ENCODE results near the gene LRWD1. TPM values are rescaled to one million over a fixed set of nuclear protein-coding genes. Genes with fewer than 3 reads are reported as not detected.

The LRWD1 gene
- total and polyA plus RNA-seq, 12 donors, result 7.3 to 48.9 (median 24.4) TPM

DNA sequence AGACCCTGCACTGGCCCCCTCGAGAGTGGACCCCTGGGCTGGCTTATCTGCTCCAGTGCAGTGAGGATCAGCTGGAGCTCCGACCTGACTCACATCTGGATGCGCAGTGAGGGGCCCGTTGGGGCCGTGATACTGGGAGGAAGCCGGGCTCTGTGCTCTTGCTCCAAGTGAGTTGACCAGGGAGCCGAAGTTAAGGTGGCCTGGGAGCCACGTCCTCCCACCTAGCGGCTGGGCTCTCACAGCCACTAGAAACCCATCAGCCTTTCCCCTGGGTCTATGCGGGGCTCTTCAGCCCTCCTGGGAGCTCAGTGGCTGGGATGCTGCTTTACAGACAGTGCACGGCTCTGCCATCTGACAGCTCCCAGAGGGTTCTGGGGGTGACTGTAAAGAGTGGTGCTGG, 9.2 kb upstream of the LRWD1 start:
- Histone ChIP-seq H3K9me3 (replicated peaks in 1 of 3) (no peaks in the 10 kb centered on the region), H3K4me1 (replicated peaks in 1 of 2) (no peaks in the 10 kb centered on the region), H3K27ac (no peak overlapping the region), H3K4me3 (no peak overlapping the region), H3K36me3 (replicated peaks in 1 of 2) (peaks cover 0 to 39% of the 10 kb centered on the region in 2 donors), H3K27me3 (no peaks in the 10 kb centered on the region)
- intact Hi-C loops (cut with DNase I), result loop anchor here (10.0 kb wide), 2 partner anchors 161 to 171 kb away; partner anchors contain the start of gene SH2B2 (in 1 of the 2)
- WGBS, 4 donors, result 89 to 100% (median 92%) methylated on average over 1 to 11 of the region's 11 CpGs
- TF ChIP-seq CTCF (IDR thresholded peaks at IDR 0.05) (no peak), POLR2A (IDR thresholded peaks at IDR 0.05) (no peak)
- DNase-seq, result no peak

GRCh38 chr7:102456327-102456726, 8.5 kb upstream of the LRWD1 start:
- intact Hi-C loops (cut with DNase I), result loop anchor here (10.0 kb wide), 2 partner anchors 162 to 172 kb away; partner anchors contain the start of gene SH2B2 (in 1 of the 2)
- 84 to 92% (median 87%) methylated on average over 6 to 10 of the region's 10 CpGs for WGBS, 4 donors
- no peak overlapping the region for H3K27ac ChIP-seq
- DNase-seq, result no peak
- H3K27me3 ChIP-seq, result no peaks in the 10 kb centered on the region
- TF ChIP-seq CTCF (IDR thresholded peaks at IDR 0.05) (no peak), POLR2A (IDR thresholded peaks at IDR 0.05) (no peak)
- peaks cover 0 to 39% of the 10 kb centered on the region in 2 donors for H3K36me3 ChIP-seq (replicated peaks in 1 of 2)
- no peak overlapping the region for H3K4me3 ChIP-seq
- H3K9me3 ChIP-seq (replicated peaks in 1 of 3), result no peaks in the 10 kb centered on the region
- no peaks in the 10 kb centered on the region for H3K4me1 ChIP-seq (replicated peaks in 1 of 2)

- WGBS, 4 donors, result 92 to 95% (median 94%) methylated on average over 11 to 40 of the region's 40 CpGs
- Histone ChIP-seq H3K4me3 (no peak overlapping the region), H3K27me3 (no peaks in the 10 kb centered on the region), H3K27ac (no peak overlapping the region), H3K9me3 (replicated peaks in 1 of 3) (no peaks in the 10 kb centered on the region), H3K4me1 (replicated peaks in 1 of 2) (no peaks in the 10 kb centered on the region), H3K36me3 (replicated peaks in 1 of 2) (peaks cover 0 to 39% of the 10 kb centered on the region in 2 donors)
- TF ChIP-seq CTCF (IDR thresholded peaks at IDR 0.05) (no peak), POLR2A (IDR thresholded peaks at IDR 0.05) (no peak)
- DNase-seq, result no peak
- intact Hi-C loops (cut with DNase I), result loop anchor here (10.0 kb wide), 2 partner anchors 163 to 173 kb away; partner anchors contain the start of gene SH2B2 (in 1 of the 2)
Observed at GRCh38 chr7:102457352-102457924, 7.3 kb upstream of the LRWD1 start.

GRCh38 chr7:102459221-102459844, 5.5 kb upstream of the LRWD1 start:
- intact Hi-C loops (cut with DNase I), result loop anchor here (10.0 kb wide), 2 partner anchors 165 to 175 kb away; partner anchors contain the start of gene SH2B2 (in 1 of the 2)
- TF ChIP-seq POLR2A (IDR thresholded peaks at IDR 0.05), result no peak
- no peak for TF ChIP-seq CTCF (IDR thresholded peaks at IDR 0.05)
- 89 to 96% (median 95%) methylated on average over 16 to 24 of the region's 24 CpGs for WGBS, 4 donors
- Histone ChIP-seq H3K27ac (no peak overlapping the region), H3K27me3 (no peaks in the 10 kb centered on the region), H3K4me3 (no peak overlapping the region), H3K36me3 (replicated peaks in 1 of 2) (peaks cover 0 to 39% of the 10 kb centered on the region in 2 donors), H3K4me1 (replicated peaks in 1 of 2) (peaks cover 7 to 10% of the 10 kb centered on the region in 2 donors), H3K9me3 (replicated peaks in 1 of 3) (no peaks in the 10 kb centered on the region)
- DNase-seq, result no peak
